Measurements from ENCODE around the gene ACTR3. TPM values are rescaled to one million over a fixed set of nuclear protein-coding genes. Genes with fewer than 3 reads are reported as not detected.
"Not testable (repeated sequence)": the region's sequence is repeated elsewhere in the genome, so short reads cannot be mapped to it uniquely, and the experiment has no call there.

ACTR3 gene
- total and polyA plus RNA-seq, 4 donors: 34.4 to 99.6 (median 51.8) TPM

DNA sequence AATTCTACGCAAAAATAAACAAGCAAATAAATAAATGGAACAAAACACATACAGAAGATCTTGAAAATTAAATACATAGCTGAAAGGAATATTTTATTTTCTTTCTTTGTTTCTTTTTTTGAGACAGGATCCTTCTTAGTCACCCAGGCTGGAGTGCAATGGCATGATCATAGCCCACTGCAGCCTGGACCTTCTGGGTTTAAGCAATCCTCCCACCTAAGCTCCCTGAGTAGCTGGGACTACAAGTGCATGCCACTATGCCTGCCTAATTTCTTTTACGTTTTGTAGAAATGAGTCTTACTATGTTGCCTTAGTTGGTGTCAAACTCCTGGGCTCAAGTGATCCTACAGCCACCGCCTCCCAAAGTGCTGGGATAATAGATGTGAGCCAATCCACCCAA is 44.6 kb upstream of the ACTR3 start:
- no peak for DNase-seq (ENCODE audit: low spot score)
- Histone ChIP-seq H3K36me3 (ENCODE audit: control insufficient read depth in 4 of 4, insufficient read depth in 3 of 4, low read depth in 1 of 4, low read length in 3 of 4) (no peaks in the 10 kb centered on the region), H3K4me3 (ENCODE audit: low read depth in 1 of 3, low read length in 3 of 3) (no peak overlapping the region), H3K9ac (ENCODE audit: low read depth in 1 of 2, low read length in 2 of 2) (no peak overlapping the region), H3K9me3 (ENCODE audit: control insufficient read depth in 4 of 4, low read length in 3 of 4) (no peaks in the 10 kb centered on the region), H3K4me1 (ENCODE audit: control insufficient read depth in 4 of 4, insufficient read depth in 4 of 4, low read length in 3 of 4) (no peaks in the 10 kb centered on the region), H3K27me3 (ENCODE audit: control insufficient read depth in 4 of 4, insufficient read depth in 4 of 4, low read length in 3 of 4) (no peaks in the 10 kb centered on the region), H3K27ac (ENCODE audit: low read depth in 1 of 2, low read length in 2 of 2) (no peak overlapping the region)
- 59% methylated on average over 3 of the region's 3 CpGs for WGBS
- TF ChIP-seq SP1 (IDR thresholded peaks at IDR 0.05) (no peak), RAD21 (IDR thresholded peaks at IDR 0.05) (no peak), FOXA2 (IDR thresholded peaks at IDR 0.05) (no peak), EGR1 (IDR thresholded peaks at IDR 0.05; ENCODE audit: low read depth in 2 of 2) (no peak), GABPA (IDR thresholded peaks at IDR 0.05 in 1 of 2, conservative IDR thresholded peaks at IDR 0.05 in 1 of 2) (no peak), TAF1 (conservative IDR thresholded peaks at IDR 0.05) (no peak), HNF4G (IDR thresholded peaks at IDR 0.05) (no peak)
- TF ChIP-seq, protein P1, sequence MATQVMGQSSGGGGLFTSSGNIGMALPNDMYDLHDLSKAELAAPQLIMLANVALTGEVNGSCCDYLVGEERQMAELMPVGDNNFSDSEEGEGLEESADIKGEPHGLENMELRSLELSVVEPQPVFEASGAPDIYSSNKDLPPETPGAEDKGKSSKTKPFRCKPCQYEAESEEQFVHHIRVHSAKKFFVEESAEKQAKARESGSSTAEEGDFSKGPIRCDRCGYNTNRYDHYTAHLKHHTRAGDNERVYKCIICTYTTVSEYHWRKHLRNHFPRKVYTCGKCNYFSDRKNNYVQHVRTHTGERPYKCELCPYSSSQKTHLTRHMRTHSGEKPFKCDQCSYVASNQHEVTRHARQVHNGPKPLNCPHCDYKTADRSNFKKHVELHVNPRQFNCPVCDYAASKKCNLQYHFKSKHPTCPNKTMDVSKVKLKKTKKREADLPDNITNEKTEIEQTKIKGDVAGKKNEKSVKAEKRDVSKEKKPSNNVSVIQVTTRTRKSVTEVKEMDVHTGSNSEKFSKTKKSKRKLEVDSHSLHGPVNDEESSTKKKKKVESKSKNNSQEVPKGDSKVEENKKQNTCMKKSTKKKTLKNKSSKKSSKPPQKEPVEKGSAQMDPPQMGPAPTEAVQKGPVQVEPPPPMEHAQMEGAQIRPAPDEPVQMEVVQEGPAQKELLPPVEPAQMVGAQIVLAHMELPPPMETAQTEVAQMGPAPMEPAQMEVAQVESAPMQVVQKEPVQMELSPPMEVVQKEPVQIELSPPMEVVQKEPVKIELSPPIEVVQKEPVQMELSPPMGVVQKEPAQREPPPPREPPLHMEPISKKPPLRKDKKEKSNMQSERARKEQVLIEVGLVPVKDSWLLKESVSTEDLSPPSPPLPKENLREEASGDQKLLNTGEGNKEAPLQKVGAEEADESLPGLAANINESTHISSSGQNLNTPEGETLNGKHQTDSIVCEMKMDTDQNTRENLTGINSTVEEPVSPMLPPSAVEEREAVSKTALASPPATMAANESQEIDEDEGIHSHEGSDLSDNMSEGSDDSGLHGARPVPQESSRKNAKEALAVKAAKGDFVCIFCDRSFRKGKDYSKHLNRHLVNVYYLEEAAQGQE (IDR thresholded peaks at IDR 0.05): no peak
- TF ChIP-seq, protein P2, sequence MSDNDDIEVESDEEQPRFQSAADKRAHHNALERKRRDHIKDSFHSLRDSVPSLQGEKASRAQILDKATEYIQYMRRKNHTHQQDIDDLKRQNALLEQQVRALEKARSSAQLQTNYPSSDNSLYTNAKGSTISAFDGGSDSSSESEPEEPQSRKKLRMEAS (IDR thresholded peaks at IDR 0.05): no peak
- TF ChIP-seq, protein P3, sequence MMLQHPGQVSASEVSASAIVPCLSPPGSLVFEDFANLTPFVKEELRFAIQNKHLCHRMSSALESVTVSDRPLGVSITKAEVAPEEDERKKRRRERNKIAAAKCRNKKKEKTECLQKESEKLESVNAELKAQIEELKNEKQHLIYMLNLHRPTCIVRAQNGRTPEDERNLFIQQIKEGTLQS (IDR thresholded peaks at IDR 0.05): no peak

DNA sequence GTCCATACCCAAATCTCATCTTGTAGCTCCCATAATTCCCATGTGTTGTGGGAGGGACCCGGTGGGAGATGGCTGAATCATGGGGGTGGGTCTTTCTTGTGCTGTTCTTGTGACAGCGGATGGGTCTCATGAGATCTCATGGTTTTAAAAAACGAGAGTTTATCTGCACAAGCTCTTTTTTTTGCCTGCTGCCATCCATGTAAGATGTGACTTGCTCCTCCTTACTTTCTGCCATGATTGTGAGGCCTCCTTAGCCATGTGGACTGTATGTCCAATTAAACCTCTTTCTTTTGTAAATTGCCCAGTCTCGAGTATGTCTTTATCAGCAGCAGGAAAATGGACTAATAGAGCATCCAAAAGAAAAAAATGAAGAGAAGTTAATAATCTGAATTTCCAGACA is 44.1 kb upstream of the ACTR3 start:
- not testable (repeated sequence) for H3K4me1 ChIP-seq (ENCODE audit: control insufficient read depth in 4 of 4, insufficient read depth in 4 of 4, low read length in 3 of 4); H3K9ac ChIP-seq (ENCODE audit: low read depth in 1 of 2, low read length in 2 of 2); H3K4me3 ChIP-seq (ENCODE audit: low read depth in 1 of 3, low read length in 3 of 3); H3K36me3 ChIP-seq (ENCODE audit: control insufficient read depth in 4 of 4, insufficient read depth in 3 of 4, low read depth in 1 of 4, low read length in 3 of 4); H3K9me3 ChIP-seq (ENCODE audit: control insufficient read depth in 4 of 4, low read length in 3 of 4); H3K27ac ChIP-seq (ENCODE audit: low read depth in 1 of 2, low read length in 2 of 2); H3K27me3 ChIP-seq (ENCODE audit: control insufficient read depth in 4 of 4, insufficient read depth in 4 of 4, low read length in 3 of 4); DNase-seq (ENCODE audit: low spot score)
- 79% methylated on average over 4 of the region's 4 CpGs for WGBS

DNA sequence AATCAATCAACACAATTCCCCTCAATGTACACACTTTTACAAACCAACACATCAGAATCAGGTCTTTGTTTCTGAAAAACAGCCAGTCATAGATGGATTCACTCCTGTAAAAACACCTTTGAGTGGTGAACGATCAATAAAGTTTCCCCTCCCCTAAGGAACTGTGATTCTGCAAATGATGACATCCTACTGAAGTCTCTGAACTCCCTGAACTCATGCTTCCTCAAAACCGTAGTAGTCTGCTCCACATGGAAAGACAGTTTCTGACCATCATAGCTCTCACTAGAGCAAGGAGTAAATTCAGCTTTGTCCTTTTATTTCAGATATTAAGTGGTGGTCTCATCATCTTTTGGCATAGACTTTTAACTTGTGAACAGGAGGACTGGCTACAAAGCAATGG is 43.5 kb upstream of the ACTR3 start:
- no peak for DNase-seq (ENCODE audit: low spot score)
- H3K27ac ChIP-seq (ENCODE audit: low read depth in 1 of 2, low read length in 2 of 2): no peak overlapping the region
- WGBS: 71% methylated on average over 2 of the region's 2 CpGs

More for the DNA sequence above, 43.5 kb upstream of the ACTR3 start:
- Histone ChIP-seq H3K27me3 (ENCODE audit: control insufficient read depth in 4 of 4, insufficient read depth in 4 of 4, low read length in 3 of 4) (no peaks in the 10 kb centered on the region), H3K9ac (ENCODE audit: low read depth in 1 of 2, low read length in 2 of 2) (no peak overlapping the region), H3K36me3 (ENCODE audit: control insufficient read depth in 4 of 4, insufficient read depth in 3 of 4, low read depth in 1 of 4, low read length in 3 of 4) (no peaks in the 10 kb centered on the region), H3K4me1 (ENCODE audit: control insufficient read depth in 4 of 4, insufficient read depth in 4 of 4, low read length in 3 of 4) (no peaks in the 10 kb centered on the region), H3K4me3 (ENCODE audit: low read depth in 1 of 3, low read length in 3 of 3) (no peak overlapping the region), H3K9me3 (ENCODE audit: control insufficient read depth in 4 of 4, low read length in 3 of 4) (no peaks in the 10 kb centered on the region)
- TF ChIP-seq, protein P3 (IDR thresholded peaks at IDR 0.05): no peak
- TF ChIP-seq TAF1 (conservative IDR thresholded peaks at IDR 0.05): no peak
- no peak for TF ChIP-seq YY1 (IDR thresholded peaks at IDR 0.05)
- TF ChIP-seq, protein P4, sequence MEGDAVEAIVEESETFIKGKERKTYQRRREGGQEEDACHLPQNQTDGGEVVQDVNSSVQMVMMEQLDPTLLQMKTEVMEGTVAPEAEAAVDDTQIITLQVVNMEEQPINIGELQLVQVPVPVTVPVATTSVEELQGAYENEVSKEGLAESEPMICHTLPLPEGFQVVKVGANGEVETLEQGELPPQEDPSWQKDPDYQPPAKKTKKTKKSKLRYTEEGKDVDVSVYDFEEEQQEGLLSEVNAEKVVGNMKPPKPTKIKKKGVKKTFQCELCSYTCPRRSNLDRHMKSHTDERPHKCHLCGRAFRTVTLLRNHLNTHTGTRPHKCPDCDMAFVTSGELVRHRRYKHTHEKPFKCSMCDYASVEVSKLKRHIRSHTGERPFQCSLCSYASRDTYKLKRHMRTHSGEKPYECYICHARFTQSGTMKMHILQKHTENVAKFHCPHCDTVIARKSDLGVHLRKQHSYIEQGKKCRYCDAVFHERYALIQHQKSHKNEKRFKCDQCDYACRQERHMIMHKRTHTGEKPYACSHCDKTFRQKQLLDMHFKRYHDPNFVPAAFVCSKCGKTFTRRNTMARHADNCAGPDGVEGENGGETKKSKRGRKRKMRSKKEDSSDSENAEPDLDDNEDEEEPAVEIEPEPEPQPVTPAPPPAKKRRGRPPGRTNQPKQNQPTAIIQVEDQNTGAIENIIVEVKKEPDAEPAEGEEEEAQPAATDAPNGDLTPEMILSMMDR (IDR thresholded peaks at IDR 0.05; ENCODE audit: low read depth, low read length, missing input control): no peak
- no peak for TF ChIP-seq RAD21 (IDR thresholded peaks at IDR 0.05)
- TF ChIP-seq HNF4A (conservative IDR thresholded peaks at IDR 0.05): no peak
- no peak for TF ChIP-seq NR2F2 (IDR thresholded peaks at IDR 0.05)
- TF ChIP-seq GABPA (IDR thresholded peaks at IDR 0.05 in 1 of 2, conservative IDR thresholded peaks at IDR 0.05 in 1 of 2): no peak
- TF ChIP-seq, protein P5, sequence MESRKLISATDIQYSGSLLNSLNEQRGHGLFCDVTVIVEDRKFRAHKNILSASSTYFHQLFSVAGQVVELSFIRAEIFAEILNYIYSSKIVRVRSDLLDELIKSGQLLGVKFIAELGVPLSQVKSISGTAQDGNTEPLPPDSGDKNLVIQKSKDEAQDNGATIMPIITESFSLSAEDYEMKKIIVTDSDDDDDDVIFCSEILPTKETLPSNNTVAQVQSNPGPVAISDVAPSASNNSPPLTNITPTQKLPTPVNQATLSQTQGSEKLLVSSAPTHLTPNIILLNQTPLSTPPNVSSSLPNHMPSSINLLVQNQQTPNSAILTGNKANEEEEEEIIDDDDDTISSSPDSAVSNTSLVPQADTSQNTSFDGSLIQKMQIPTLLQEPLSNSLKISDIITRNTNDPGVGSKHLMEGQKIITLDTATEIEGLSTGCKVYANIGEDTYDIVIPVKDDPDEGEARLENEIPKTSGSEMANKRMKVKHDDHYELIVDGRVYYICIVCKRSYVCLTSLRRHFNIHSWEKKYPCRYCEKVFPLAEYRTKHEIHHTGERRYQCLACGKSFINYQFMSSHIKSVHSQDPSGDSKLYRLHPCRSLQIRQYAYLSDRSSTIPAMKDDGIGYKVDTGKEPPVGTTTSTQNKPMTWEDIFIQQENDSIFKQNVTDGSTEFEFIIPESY (IDR thresholded peaks at IDR 0.05): no peak

All from liver (tissue), 9 donors.